Ureter (tissue), 1 donor: Measurements from ENCODE around the gene TNFRSF18. TPM values are rescaled to one million over a fixed set of nuclear protein-coding genes. Genes with fewer than 3 reads are reported as not detected.
"Not testable (repeated sequence)": the region's sequence is repeated elsewhere in the genome, so short reads cannot be mapped to it uniquely, and the experiment has no call there.

Experiments used
- DNase-seq: peaks from one replicate; pipeline ENCODE4 v3.0.0-alpha.2; 2020; ENCODE audit warnings: low spot score
- total RNA-seq: library from RNA; stranded (reverse); gene quantifications from one replicate; pipeline ENCODE4 v1.2.4, GENCODE V29; 2023
- donor health status: DM: yes; HTN: yes; CAD: no.

Gene TNFRSF18
- total RNA-seq, 1 donor from 2014 or later, result 3.3 TPM

DNA sequence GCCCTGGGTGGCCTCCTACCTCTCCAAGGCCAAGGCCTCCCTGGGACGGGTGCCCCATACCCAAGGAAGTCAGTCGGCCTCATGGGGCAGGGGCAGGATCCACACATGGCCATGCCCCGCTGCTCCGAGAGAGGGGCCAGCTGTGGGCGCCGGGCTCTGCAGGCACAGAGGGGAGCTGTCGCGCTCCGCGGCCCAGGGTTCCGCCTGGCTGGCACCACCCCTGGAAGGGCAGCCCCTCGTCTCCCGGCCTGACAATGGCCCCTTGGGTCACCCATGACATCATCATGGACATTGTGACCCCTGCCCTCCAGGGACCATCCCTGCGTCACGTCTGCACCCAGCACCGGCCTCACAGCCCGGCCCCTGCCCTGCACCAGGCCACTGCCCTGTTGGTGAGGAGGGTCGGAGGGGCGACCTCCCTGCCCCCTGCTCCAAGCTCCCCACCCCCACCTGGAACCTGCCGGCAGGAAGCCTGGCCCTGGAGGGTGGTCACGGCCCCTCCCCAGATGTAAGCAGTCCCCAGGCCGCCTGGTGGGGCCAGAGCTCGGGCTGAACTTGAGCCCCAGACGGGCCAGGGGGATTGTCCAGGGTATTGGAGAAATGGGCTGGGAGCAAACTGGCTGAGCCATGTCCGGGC, 26.9 kb downstream of the TNFRSF18 start:
- DNase-seq, result no peak

DNA sequence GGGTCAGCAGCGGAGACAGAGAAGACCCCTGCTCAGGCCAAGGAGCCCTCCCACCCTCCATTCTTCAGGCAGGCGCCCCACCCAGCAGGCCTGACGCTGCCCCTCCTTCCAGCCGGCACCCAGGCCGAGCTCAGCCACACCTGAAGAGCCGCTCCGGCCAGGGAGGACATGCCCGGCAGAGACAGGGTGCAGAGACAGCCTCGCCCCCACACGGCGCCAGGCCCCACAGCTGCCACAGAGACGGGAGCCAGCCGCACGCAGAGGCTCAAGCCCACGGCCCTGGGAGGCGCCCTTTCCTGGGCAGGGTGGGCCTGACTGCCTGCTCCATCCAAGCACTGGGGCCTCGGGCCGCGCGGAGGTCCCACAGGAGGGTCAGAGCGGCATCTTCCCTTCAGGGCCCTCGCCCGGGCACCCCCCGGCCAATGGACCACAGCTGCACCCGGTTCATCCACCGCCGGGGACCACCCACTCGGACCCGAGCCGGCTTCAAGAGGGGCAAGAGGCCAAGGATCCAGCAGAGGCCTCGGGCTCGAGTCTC, 27.5 kb downstream of the TNFRSF18 start:
- DNase-seq, result no peak

DNA sequence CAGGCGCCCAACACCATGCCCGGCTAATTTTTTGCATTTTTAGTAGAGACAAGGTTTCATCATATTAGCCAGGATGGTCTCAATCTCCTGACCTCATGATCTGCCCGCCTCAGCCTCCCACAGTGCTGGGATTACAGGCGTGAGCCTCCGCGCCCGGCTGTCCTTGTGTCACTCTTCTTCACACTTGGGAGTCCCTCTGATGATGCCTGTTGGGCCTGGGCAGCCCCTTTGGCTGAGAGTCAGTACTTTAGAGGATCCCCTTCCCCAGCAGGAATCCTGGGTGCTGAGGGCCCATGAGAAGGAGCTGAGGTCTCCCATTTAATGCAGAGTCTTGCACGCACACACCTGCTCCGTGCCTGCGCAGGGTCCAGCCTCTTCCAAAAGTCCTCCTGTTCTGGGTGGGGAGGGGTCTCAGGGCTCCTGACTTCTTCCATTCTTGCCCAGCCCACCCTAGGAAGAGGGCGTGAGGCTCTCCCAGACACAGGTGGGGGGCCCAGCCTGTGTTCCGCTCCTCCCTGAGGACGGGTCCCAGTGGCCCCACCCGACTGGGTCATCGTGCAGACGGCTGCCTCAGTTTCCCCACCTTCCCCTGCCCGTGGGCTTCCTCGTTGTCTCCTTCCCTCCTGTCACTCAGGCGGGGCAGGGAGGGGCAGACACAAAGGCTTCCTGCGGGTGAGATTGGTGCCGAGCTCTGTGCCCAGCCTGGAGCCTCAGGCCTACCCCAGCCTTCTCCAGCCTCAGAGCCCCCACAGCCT, 28.8 kb downstream of the TNFRSF18 start:
- no peak for DNase-seq

DNA sequence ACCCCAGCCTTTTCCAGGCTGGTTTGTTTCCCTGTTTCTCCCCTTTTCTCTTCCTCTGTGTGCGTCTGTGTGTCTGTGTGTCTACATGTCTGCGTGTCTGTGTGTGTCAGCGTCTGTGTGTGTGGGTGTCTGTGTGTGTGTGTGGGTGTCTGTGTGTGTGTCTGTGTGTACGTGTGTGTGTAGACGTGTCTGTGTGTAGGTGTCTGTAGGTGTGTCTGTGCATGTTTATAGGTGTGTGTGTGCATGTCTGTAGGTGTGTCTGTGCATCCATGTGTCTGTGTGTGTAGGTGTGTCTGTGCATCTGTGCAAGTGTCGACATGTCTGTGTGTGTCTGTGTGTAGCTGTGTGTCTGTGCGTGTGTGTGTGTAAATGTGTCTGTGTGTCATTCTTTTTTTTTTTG, 29.5 kb downstream of the TNFRSF18 start:
- no peak for DNase-seq

DNA sequence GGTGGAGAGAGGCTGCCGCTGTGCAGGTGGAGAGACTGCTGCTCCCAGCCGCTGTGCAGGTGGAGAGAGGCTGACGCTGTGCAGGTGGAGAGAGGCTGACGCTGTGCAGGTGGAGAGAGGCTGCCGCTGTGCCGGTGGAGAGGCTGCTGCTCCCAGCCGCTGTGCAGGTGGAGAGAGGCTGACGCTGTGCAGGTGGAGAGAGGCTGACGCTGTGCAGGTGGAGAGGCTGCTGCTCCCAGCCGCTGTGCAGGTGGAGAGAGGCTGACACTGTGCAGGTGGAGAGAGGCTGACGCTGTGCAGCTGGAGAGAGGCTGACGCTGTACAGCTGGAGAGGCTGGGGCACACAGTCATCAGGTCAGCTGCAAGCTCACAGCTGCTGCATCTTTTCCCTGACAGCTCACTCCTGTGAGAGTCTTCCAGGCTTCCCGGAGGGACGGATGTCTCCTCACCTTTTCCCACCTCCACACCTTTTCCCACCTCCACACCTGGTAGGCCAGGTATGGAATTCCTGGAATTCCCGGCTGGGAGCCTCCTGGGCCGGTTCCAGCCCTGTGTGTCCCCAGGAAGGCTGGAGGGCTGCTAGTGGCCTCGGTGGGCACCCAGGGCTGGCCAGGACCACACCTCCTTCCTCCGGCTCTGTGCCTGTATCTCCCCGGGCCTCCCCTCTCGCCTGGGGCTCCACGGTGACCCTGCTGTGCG, 30.2 kb downstream of the TNFRSF18 start:
- not testable (repeated sequence) for DNase-seq

DNA sequence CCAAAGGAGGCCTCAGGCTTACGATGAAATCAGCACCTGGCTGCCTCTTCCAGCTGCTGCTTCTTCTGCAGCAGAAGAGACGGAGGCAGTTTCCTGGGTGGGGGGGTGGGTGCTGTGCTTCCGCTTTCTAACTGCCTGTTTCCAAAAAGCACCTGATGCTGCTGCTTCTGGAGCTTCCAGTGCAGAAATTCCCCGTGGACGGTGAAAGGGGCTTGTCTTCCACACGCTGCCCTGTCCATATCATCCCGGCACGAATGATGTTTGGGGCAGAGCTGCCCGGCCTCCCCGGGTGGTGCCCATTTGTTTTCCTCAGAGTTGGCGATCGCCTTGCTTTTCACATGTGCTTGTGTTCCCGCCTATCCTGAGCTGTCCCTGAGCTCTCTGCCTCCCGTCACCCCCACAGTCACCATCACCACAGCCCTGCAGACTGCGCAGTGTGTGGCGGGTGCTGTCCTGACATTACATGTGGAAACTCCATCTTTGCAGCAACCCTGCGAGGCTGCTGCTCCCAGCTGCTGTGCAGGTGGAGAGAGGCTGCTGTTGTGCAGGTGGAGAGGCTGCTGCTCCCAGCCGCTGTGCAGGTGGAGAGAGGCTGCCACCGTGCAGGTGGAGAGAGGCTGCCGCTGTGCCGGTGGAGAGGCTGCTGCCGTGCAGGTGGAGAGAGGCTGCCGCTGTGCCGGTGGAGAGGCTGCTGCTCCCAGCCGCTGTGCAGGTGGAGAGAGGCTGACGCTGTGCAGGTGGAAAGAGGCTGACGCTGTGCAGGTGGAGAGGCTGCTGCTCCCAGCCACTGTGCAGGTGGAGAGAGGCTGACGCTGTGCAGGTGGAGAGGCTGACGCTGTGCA, 30.9 kb downstream of the TNFRSF18 start:
- no peak for DNase-seq

DNA sequence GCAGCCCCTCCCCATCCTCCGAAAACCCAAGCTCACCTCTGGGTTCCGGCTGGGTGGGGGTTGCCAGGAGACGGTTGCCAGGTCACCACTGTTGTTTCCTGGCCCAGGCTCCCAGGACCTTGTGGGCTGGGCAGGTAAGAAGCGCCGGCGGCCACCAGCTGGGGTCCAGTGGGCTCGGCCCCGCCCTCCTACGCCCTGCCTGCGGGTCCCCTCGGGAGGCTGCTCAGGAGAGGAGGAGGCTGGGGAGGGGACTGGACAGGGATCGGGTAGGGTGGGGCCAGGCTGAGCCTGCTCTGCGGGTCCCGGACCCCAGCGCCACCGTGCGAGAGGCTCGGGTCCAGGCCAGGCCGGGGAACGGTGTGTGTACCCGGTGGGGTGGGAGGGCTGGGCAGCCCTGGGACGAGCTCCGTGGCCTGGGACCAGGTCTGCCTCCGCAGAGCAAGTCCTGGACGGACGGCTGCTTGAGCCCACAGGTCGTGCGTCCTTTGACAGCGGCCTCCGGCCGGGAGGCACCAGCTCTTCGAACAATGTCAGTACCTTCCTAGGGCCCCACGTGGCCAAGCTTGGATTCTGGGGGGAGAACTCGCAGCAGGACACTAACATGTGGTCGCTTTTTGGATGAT, 32.5 kb downstream of the TNFRSF18 start, which contains the start of gene TTLL10:
Gene TTLL10, plus strand, starts transcription at position 88 of the 623 bp plus-strand sequence. CDS start 5,336 bp downstream, outside the sequence.
- DNase-seq, result no peak

DNA sequence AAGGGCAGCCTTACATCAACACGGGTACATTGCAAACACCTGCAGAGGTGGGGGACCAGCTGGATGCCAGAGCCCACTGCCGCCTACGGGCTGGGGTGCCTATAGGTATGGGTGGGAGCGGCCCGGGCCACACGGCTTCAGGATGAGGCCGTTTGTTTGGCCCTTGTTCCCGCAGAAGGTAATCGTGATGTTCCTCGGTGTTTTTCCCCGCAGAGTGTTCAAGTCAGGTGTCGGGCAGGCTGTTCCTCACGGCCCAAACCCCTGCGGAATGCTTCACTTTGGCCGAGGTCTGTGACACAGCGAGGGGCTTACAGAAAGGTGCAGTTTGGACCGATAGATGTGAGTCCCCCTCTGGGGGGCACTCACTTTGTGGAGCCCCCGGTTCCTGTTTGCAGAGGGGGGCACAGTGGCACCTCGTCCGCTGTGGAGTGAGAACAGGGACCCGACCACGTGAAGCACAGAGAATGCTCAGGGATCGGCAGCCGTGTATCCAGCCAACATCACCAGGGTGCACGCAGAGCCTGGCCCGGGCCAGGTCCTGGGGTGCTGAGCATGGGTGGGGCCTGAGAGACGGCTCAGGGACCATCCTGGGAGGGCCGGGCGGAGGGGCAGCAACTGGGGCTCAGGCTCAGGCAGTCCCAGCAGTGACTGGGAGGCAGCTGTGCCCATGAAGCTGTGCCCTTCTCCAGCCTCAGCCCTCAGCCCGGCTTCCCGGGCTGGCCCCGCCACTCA, 33.2 kb downstream of the TNFRSF18 start:
- no peak for DNase-seq

DNA sequence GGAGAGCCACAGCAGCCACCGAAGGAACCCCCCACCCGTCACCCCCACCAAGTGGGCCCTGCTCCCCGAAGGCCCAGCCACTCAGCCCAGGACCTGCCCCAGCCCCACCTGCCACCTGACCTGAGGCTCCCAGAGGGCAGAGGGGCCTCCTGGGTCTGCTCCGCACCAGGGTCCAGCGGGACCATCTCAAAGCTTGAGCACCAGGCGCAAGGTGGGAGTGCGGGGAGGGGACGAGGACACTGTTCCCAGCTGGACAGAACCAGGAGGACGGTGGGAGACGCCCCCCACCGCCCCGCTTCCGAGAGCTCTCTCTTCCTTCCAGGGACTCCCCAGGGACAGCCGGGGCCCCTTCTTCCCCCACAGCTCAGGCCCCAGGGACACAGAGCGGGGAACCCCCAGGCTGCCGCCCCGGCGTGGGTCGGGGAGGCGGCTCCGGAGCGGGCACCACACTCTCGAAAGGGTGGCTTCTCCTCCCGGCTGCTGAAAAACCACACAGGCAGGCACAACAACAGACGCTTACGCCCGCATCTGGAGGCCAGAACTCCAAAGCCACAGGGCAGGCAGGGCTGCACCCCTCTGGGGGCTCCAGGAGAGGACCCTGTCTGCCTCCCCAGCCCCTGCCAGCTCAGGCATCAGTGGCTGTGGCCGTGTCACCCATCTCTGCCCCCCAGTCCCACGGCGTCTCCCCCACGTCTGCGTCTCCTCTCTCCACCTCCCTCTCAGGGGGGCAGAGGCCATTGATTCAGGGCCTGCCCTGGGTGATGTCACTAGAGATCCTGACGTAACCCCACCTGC, 34.6 kb downstream of the TNFRSF18 start:
- DNase-seq, result no peak

DNA sequence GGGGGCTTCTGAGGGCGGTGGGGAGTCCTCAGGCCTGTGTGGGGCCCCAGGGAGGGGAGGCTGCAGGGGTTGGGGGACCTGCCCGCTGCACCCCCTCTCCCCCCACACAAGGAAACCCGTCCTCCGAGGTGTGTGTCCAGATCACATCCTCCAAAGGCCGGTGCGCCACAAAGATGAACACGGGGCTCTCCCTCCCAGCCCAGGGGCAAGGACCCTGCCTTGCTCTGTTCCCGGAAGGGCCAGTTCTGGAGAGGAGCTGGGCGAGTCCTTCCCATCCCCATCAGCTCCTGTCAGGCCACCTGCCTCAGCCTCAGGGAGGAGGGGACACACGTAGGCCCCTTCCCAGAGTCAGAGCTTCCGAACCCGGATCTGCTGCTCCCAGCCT, 35.2 kb downstream of the TNFRSF18 start:
- no peak for DNase-seq

DNA sequence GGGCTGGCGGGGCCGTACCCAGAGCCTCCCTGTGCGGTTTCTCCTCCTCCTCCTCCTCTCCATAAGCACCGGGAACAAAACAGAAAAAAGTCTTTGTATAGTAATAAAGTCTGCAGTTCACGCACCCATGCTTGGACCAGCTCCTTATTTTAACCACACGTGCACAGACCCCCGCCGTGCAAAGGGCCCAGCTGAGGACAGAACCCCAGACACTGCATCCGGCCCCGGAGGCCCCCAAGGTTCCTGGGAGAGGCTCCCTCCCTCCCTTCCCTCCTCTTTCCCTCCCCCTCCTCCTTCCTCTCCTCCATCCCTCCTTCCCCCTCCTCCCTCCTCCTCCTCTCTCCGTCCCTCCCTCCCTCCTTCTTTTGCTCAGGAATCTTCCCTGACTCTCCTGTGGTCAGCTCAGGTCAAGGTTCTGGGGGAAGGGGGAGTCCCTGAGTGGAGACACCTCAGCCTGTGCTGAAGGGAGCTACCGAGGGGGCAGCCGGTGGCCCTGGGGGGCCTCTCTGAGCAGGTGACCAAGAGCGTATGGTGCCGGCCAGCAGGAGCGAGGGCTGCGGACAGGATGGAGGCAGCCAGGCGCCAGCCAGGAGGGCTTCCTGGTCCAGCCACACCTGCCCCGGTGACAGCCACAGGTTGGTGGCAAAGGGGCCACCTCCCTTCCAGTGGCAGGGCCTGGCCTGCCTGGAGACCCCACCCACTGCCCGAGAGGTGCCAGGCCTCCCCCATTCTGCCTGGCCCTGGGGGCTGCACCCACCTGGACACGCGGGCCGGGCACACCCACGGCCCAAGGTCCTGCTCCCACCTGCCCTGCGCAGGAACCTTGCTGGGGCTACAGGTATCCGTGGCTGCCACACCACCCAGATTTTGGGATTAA, 35.9 kb downstream of the TNFRSF18 start:
- DNase-seq, result no peak

DNA sequence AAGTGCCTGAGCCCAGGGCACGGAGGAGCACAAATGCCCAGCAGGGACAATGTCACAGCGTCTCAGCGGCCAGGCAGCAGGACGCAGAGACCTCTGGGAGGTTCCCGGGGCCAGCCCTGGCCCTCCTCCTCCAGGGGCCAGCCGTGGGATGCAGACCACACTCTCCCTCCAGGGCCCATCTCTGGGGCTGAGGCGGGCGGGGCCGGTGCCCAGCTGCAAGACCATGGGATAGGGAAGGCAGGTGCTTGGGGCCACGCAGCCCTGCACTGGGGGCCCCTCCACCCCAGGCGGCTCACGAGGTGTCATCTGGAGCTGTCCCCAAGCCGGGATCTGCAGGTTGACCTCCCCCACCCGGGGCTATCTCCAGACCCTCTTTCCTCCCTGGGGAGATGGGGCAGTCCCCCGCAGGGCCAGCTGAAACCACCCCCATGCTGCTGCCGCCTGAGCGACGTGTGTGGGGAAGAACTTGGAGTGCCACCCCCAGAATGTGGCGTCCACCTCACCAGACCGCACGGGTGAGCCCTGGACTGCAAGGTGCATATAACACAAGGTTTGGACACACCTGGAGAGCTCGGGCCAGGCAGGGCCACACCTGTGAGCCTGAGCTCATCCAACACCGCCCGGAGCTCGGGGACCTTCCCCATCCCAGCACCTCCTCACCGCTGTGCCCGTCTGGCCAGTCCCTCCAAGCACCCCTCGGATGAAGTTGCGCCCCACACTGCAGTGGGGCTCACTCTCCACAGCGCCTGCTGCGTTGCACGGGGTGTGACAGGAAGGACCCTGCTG, 36.8 kb downstream of the TNFRSF18 start:
- DNase-seq, result no peak

DNA sequence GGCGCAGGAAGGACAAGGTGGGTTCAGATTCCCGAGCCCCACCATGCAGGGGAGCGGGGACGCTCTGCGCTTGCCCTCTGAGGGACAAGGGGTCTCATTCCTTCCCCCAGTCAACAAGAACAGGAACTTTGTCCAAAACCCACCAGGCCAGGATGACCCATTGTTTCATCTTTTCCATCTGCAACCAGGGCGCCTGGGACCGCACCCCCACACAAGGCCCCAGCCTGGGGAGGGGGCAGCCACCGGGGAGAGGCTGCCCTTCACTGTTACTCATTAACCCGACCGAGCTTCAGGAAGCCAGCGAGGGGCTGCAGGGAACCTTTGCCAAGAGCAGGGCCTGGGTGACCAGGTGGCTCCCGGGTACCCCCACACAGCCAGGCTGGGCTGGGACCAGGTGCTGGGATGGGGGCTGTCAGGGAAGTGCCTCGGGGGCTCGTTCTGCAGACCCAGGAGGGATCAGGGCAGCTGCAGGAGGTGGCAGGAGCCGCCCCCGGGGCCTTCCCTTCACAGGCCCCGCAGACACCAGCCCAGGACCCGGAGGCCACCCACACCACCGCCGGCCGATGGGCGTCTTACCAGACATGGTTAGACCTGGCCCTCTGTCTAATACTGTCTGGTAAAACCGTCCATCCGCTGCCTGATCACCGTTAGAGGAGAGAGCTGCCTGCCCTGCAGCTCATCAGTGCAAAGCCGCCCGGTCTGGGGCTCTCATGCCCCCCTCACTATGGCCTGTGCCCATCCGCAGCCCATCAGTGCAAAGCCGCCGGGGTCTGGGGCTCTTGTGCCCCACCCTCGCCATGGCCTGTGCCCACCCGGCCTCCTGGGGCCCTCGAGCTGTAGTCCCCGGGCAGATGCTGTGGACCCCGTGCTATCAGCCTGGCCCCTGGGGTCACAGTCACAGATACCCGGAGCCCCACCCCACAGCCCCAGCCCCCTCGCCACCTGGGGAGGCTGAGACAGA, 37.7 kb downstream of the TNFRSF18 start:
- no peak for DNase-seq

DNA sequence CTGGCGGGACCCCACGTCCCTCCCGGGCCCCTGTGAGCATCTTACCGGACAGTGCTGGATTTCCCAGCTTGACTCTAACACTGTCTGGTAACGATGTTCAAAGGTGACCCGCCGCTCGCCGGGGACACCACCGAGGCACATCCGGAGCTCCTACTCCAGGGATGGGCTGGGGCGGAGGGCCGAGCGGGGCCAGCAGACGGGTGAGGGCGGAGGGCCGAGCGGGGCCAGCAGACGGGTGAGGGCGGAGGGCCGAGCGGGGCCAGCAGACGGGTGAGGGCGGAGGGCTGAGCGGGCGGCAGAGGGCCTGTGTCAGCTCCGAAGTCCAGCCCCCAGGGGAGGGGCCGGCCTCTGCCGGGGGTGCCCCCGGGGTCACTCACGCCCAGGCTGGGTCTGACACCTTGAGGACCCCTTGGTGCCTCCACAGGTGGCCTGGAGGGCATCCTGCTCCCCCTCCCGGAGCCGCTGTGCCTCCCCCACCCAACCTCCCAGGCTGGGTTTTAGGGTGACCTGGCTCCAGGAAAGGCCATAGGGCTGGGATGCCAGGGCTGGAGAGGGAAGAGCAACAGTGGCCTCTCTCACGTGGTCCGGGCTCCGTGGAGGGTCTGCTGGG, 38.4 kb downstream of the TNFRSF18 start:
- no peak for DNase-seq

DNA sequence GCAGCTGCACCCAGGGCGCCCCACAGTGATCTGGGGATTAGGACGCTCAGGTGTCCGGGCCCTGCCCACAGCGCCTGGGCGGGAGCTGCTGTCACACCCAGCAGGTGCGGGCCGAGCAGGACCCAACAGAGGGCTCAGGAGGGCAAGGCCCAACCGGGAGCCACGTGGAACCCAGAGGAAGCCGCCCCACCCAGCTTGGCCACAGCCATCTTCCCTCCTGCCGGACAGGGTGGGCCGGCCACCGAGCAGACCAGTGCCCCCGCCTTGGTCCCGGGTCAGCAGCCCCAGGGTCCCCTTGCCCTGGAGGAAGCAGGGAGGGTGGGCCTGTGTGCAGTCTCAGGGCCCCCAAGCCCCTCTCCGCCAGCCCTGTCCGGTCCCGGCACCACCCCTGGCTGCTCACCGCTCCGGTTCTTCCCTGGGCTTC, 39.0 kb downstream of the TNFRSF18 start:
- DNase-seq, result no peak
